Measurements from ENCODE around the gene MYL2. TPM values are rescaled to one million over a fixed set of nuclear protein-coding genes. Genes with fewer than 3 reads are reported as not detected.

Gene MYL2
- total and polyA plus RNA-seq, 2 donors (not counting 1 experiment from before 2014, with no cell fraction given): 0.18 to 0.39 TPM

DNA sequence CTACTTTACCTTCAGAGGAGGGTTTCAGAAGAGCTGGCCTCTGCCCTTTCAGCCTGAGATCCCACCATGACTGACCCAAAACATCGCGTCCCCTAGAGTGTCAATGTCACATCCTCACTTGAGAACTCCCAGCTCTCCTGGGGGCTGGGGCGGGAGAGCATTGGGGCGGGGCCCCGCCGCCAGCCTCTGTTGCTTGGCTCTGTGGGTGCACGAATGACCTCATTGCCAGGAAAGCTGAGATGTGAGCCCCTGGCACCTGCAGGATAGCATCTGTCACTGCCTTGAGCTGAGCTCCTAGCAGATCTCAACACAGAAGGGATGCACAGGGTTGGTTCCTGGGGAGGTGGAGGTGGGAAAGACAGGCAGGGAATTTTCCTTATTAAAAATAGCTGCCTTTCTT, 20.6 kb upstream of the MYL2 start:
- TF ChIP-seq, protein P1, sequence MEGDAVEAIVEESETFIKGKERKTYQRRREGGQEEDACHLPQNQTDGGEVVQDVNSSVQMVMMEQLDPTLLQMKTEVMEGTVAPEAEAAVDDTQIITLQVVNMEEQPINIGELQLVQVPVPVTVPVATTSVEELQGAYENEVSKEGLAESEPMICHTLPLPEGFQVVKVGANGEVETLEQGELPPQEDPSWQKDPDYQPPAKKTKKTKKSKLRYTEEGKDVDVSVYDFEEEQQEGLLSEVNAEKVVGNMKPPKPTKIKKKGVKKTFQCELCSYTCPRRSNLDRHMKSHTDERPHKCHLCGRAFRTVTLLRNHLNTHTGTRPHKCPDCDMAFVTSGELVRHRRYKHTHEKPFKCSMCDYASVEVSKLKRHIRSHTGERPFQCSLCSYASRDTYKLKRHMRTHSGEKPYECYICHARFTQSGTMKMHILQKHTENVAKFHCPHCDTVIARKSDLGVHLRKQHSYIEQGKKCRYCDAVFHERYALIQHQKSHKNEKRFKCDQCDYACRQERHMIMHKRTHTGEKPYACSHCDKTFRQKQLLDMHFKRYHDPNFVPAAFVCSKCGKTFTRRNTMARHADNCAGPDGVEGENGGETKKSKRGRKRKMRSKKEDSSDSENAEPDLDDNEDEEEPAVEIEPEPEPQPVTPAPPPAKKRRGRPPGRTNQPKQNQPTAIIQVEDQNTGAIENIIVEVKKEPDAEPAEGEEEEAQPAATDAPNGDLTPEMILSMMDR (IDR thresholded peaks at IDR 0.05): no peak
- no peak for TF ChIP-seq EZH2 (IDR thresholded peaks at IDR 0.05; ENCODE audit: borderline replicate concordance, insufficient read depth, low read depth, low read length, poor library complexity, severe bottlenecking)
- POLR2A ChIA-PET: no interaction called here
- Histone ChIP-seq H3K4me2 (replicated peaks; ENCODE audit: low read depth, low read length, poor library complexity, severe bottlenecking) (no peak overlapping the region), H3K36me3 (replicated peaks in 1 of 2; ENCODE audit: control extremely low read depth in 1 of 2, control insufficient read depth in 1 of 2, extremely low read depth in 1 of 2, insufficient read depth in 2 of 2, low read length in 1 of 2) (no peaks in the 10 kb centered on the region), H3K27ac (ENCODE audit: low read length in 2 of 2) (no peak overlapping the region), H3K4me1 (ENCODE audit: control insufficient read depth in 2 of 2, insufficient read depth in 2 of 2, low read length in 2 of 2) (peaks cover 3 to 8% of the 10 kb centered on the region in 2 donors), H3K9me3 (ENCODE audit: control extremely low read depth in 1 of 3, control insufficient read depth in 2 of 3, insufficient read depth in 1 of 3, low read length in 2 of 3) (peaks cover 0 to 12% (median 8%) of the 10 kb centered on the region in 3 donors), H2AFZ (ENCODE audit: insufficient read depth, low read depth, low read length, poor library complexity, severe bottlenecking) (no peak overlapping the region), H3K27me3 (replicated peaks in 1 of 4; ENCODE audit: control extremely low read depth in 1 of 4, control insufficient read depth in 3 of 4, insufficient read depth in 4 of 4, low read length in 3 of 4) (peaks cover 0 to 22% (median 2%) of the 10 kb centered on the region in 4 experiments), H3K79me2 (ENCODE audit: control insufficient read depth, insufficient read depth, low read length) (no peaks in the 10 kb centered on the region), H4K20me1 (ENCODE audit: control insufficient read depth, insufficient read depth, low read length, poor library complexity, severe bottlenecking) (no peaks in the 10 kb centered on the region), H3K9ac (ENCODE audit: low read length) (no peak overlapping the region), H3K4me3 (ENCODE audit: control extremely low read depth in 1 of 5, extremely low read depth in 1 of 5, insufficient read depth in 1 of 5, low read depth in 2 of 5, low read length in 4 of 5) (no peak overlapping the region)
- H3K4me1 Mint-ChIP-seq: peaks cover 6% of the 10 kb centered on the region
- DNase-seq (no peak), ATAC-seq (ENCODE audit: low read depth) (no peak)
- peaks cover 4% of the 10 kb centered on the region for H3K9me3 Mint-ChIP-seq (ENCODE audit: insufficient read depth)
- peaks cover 28% of the 10 kb centered on the region for H3K27me3 Mint-ChIP-seq
- 85% methylated on average over 7 of the region's 7 CpGs for WGBS (ENCODE audit: insufficient coverage)
- no peak overlapping the region for H3K4me3 Mint-ChIP-seq
- intact Hi-C loops (cut with micrococcal nuclease): no loop called here
- H3K27ac Mint-ChIP-seq: no peak overlapping the region
- CTCF ChIA-PET: no interaction called here

- Mint-ChIP-seq H3K9me3 (ENCODE audit: insufficient read depth) (no peaks in the 10 kb centered on the region), H3K4me3 (no peak overlapping the region), H3K4me1 (peaks cover 6% of the 10 kb centered on the region), H3K27me3 (peaks cover 28% of the 10 kb centered on the region), H3K27ac (no peak overlapping the region)
- Histone ChIP-seq H4K20me1 (ENCODE audit: control insufficient read depth, insufficient read depth, low read length, poor library complexity, severe bottlenecking) (no peaks in the 10 kb centered on the region), H3K27ac (ENCODE audit: low read length in 2 of 2) (no peak overlapping the region), H3K27me3 (replicated peaks in 1 of 4; ENCODE audit: control extremely low read depth in 1 of 4, control insufficient read depth in 3 of 4, insufficient read depth in 4 of 4, low read length in 3 of 4) (peaks cover 0 to 24% (median 2%) of the 10 kb centered on the region in 4 experiments), H3K36me3 (replicated peaks in 1 of 2; ENCODE audit: control extremely low read depth in 1 of 2, control insufficient read depth in 1 of 2, extremely low read depth in 1 of 2, insufficient read depth in 2 of 2, low read length in 1 of 2) (no peaks in the 10 kb centered on the region), H2AFZ (ENCODE audit: insufficient read depth, low read depth, low read length, poor library complexity, severe bottlenecking) (no peak overlapping the region), H3K4me1 (ENCODE audit: control insufficient read depth in 2 of 2, insufficient read depth in 2 of 2, low read length in 2 of 2) (peaks cover 3 to 8% of the 10 kb centered on the region in 2 donors), H3K4me3 (ENCODE audit: control extremely low read depth in 1 of 5, extremely low read depth in 1 of 5, insufficient read depth in 1 of 5, low read depth in 2 of 5, low read length in 4 of 5) (no peak overlapping the region), H3K9ac (ENCODE audit: low read length) (no peak overlapping the region), H3K9me3 (ENCODE audit: control extremely low read depth in 1 of 3, control insufficient read depth in 2 of 3, insufficient read depth in 1 of 3, low read length in 2 of 3) (peaks cover 0 to 9% (median 3%) of the 10 kb centered on the region in 3 donors), H3K79me2 (ENCODE audit: control insufficient read depth, insufficient read depth, low read length) (no peaks in the 10 kb centered on the region), H3K4me2 (replicated peaks; ENCODE audit: low read depth, low read length, poor library complexity, severe bottlenecking) (no peak overlapping the region)
- DNase-seq (no peak), ATAC-seq (ENCODE audit: low read depth) (no peak)
- 100% methylated on average over 1 of the region's 4 CpGs for WGBS (ENCODE audit: insufficient coverage)
- ChIA-PET POLR2A (no interaction called here), CTCF (no interaction called here)
- intact Hi-C loops (cut with micrococcal nuclease): no loop called here
- TF ChIP-seq, protein P1 (IDR thresholded peaks at IDR 0.05): no peak
- TF ChIP-seq EZH2 (IDR thresholded peaks at IDR 0.05; ENCODE audit: borderline replicate concordance, insufficient read depth, low read depth, low read length, poor library complexity, severe bottlenecking): no peak
These were observed 19.9 kb upstream of the MYL2 start for GRCh38 chr12:110940296-110940695.

Measured in B cell (primary cell).